OCI-LY3 (cell line): ENCODE measurements around the gene MLC1.

Experiments
- H2AFZ ChIP-seq: fragments of 200-600, 300-600 bp; shearing (Covaris generic); 2 replicates; pipeline ENCODE4 v1.6.0; 2014; ENCODE audit warnings: antibody characterized with exemption, low read depth, low read length
- H3K27ac ChIP-seq: fragments of 200-600, 300-600 bp; sonication (generic); 2 replicates; pipeline ENCODE4 v1.5.1; 2014; ENCODE audit warnings: mild to moderate bottlenecking, low read length, moderate library complexity, mixed read lengths
- H3K27me3 ChIP-seq: fragments of 200-600, 300-600 bp; sonication (generic); 2 replicates; pipeline ENCODE4 v1.6.1; 2014; ENCODE audit warnings: low read depth, low read length, mixed read lengths
- H3K36me3 ChIP-seq: fragments of 200-600, 300-600 bp; sonication (generic); replicated peaks from 2 replicates; pipeline ENCODE3; 2014; ENCODE audit warnings: low read depth, low read length, mixed read lengths
- H3K4me1 ChIP-seq: fragments of 300-600, 200-600 bp; sonication (generic); 2 replicates; pipeline ENCODE4 v1.6.1; 2014; ENCODE audit warnings: low read length, mixed read lengths
- H3K4me2 ChIP-seq: fragments of 200-600, 300-600 bp; sonication (generic); 2 replicates; pipeline ENCODE4 v1.6.1; 2014; ENCODE audit warnings: low read length, mixed read lengths
- H3K4me3 ChIP-seq: fragments of 300-600, 200-600 bp; sonication (generic); 2 replicates; pipeline ENCODE4 v1.5.1; 2014; ENCODE audit warnings: antibody characterized with exemption, mild to moderate bottlenecking, low read length, moderate library complexity
- H3K79me2 ChIP-seq: fragments of 300-600, 200-600 bp; shearing (Covaris generic); 2 replicates; pipeline ENCODE4 v1.6.1; 2014; ENCODE audit warnings: mild to moderate bottlenecking, low read length, mixed read lengths
- H3K9ac ChIP-seq: fragments of 300-600, 200-600 bp; shearing (Covaris generic); 2 replicates; pipeline ENCODE4 v1.6.0; 2014; ENCODE audit warnings: mild to moderate bottlenecking, low read length, moderate library complexity
- H3K9me3 ChIP-seq: fragments of 200-600, 300-600 bp; shearing (Covaris generic); 2 replicates; pipeline ENCODE4 v1.6.1; 2014; ENCODE audit warnings: low read length, mixed read lengths; ENCODE audit not compliant: insufficient read depth
- H4K20me1 ChIP-seq: fragments of 200-600, 300-600 bp; sonication (generic); 2 replicates; pipeline ENCODE4 v1.6.1; 2016; ENCODE audit warnings: low read length, mixed read lengths; ENCODE audit not compliant: insufficient read depth
- EZH2phosphoT487 ChIP-seq: fragments of 200-600 bp; shearing (Covaris generic); IDR thresholded peaks from 2 replicates; pipeline ENCODE4 v1.6.1; 2018; ENCODE audit warnings: antibody characterized with exemption, mixed run types, low read depth
- TF ChIP-seq, protein P1 (sequence below): fragments of 200-600, 300-600 bp; sonication (generic); IDR thresholded peaks from 2 replicates; pipeline ENCODE4 v1.5.1; 2014; ENCODE audit warnings: antibody characterized with exemption, low read length, low read depth

Gene MLC1

DNA sequence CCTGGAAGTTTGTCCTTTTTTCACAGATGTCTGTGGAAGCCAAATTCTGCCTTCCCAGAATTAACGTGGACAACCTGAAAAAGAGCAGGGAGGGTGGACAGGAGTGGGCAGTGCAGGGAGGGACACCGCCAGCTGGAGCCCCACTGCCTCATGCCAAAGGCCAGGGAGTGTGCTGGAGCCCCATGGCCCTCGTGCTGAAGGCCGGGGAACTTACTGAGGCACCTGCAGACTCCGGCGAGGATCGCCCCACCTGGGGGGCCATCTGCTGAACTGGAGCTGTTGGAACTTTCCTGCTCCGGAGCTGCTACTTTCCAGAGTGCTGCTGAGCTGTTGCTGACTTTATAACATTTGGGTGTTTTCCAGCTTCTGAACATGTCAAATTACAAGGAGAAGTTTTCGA lies 39.8 kb upstream of the MLC1 start:
- no peak for TF ChIP-seq EZH2phosphoT487
- TF ChIP-seq, protein P1, sequence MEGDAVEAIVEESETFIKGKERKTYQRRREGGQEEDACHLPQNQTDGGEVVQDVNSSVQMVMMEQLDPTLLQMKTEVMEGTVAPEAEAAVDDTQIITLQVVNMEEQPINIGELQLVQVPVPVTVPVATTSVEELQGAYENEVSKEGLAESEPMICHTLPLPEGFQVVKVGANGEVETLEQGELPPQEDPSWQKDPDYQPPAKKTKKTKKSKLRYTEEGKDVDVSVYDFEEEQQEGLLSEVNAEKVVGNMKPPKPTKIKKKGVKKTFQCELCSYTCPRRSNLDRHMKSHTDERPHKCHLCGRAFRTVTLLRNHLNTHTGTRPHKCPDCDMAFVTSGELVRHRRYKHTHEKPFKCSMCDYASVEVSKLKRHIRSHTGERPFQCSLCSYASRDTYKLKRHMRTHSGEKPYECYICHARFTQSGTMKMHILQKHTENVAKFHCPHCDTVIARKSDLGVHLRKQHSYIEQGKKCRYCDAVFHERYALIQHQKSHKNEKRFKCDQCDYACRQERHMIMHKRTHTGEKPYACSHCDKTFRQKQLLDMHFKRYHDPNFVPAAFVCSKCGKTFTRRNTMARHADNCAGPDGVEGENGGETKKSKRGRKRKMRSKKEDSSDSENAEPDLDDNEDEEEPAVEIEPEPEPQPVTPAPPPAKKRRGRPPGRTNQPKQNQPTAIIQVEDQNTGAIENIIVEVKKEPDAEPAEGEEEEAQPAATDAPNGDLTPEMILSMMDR: no peak
- H3K4me3 ChIP-seq: no peak overlapping the region
- H3K79me2 ChIP-seq: no peaks in the 10 kb centered on the region
- H3K4me1 ChIP-seq: no peaks in the 10 kb centered on the region
- H3K9me3 ChIP-seq: no peaks in the 10 kb centered on the region
- no peak overlapping the region for H2AFZ ChIP-seq
- H3K9ac ChIP-seq: no peak overlapping the region
- 0 out of 2 replicates have a peak, but pooled peaks cover 8% of the 10 kb centered on the region for H3K27me3 ChIP-seq
- H3K4me2 ChIP-seq: no peak overlapping the region
- H3K27ac ChIP-seq: no peak overlapping the region
- no peaks in the 10 kb centered on the region for H3K36me3 ChIP-seq
- no peaks in the 10 kb centered on the region for H4K20me1 ChIP-seq

DNA sequence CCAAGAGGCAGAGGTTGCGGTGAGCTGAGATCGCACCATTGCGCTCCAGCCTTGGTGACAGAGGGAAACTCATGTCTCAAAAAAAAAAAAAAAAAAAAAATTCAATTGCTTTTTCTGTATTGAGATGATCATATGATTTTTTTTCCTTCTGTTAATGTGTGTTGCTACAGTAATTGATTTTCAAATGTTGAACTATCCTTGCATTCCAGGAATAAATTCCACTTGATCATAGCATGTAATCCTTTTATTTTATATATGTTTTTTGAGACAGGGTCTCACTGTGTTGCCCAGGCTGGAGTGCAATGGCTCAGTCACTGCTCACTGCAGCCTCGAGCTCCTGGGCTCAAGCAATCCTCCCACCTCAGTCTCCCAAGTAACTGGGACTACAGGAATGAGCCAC lies 37.9 kb upstream of the MLC1 start:
- H4K20me1 ChIP-seq: no peaks in the 10 kb centered on the region
- TF ChIP-seq EZH2phosphoT487: no peak
- TF ChIP-seq, protein P1: no peak
- H2AFZ ChIP-seq: no peak overlapping the region
- H3K9ac ChIP-seq: no peak overlapping the region
- H3K79me2 ChIP-seq: no peaks in the 10 kb centered on the region
- no peak overlapping the region for H3K4me2 ChIP-seq
- H3K4me1 ChIP-seq: no peaks in the 10 kb centered on the region
- H3K9me3 ChIP-seq: no peaks in the 10 kb centered on the region
- 0 out of 2 replicates have a peak, but pooled peaks cover 8% of the 10 kb centered on the region for H3K27me3 ChIP-seq
- H3K4me3 ChIP-seq: no peak overlapping the region
- H3K36me3 ChIP-seq: no peaks in the 10 kb centered on the region
- no peak overlapping the region for H3K27ac ChIP-seq

DNA sequence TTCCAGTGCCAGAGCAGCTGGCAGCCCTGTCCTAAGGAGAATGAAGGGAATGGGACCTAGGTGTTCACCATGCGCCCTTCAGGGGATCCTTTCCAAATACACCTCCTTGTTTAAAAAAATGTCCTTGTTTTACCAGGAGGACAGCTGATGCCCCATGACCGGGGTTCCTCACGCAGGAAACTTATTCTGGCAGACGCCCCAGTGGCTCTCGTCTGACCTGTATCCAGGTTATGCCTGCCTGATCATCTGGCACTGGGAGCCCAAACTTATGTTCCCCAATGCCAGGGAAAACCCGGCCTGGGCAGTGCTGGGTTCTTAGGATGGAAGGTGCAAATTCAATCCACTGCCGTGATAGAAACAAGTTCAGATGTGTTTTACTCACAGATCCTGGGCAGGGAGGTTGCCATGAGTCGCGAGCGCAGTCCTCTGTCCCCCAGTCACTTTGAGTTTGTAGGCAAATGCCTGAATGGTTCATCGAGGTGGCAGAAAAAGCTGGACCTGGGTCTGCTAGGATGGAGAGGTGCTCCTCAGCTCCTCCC lies 36.0 kb upstream of the MLC1 start:
- Histone ChIP-seq H3K9me3 (no peaks in the 10 kb centered on the region), H3K4me2 (no peak overlapping the region), H2AFZ (no peak overlapping the region), H3K27me3 (0 out of 2 replicates have a peak, but pooled peaks cover 8% of the 10 kb centered on the region), H3K4me1 (no peaks in the 10 kb centered on the region), H4K20me1 (no peaks in the 10 kb centered on the region), H3K36me3 (no peaks in the 10 kb centered on the region), H3K27ac (no peak overlapping the region), H3K9ac (no peak overlapping the region), H3K4me3 (no peak overlapping the region), H3K79me2 (no peaks in the 10 kb centered on the region)
- no peak for TF ChIP-seq EZH2phosphoT487

DNA sequence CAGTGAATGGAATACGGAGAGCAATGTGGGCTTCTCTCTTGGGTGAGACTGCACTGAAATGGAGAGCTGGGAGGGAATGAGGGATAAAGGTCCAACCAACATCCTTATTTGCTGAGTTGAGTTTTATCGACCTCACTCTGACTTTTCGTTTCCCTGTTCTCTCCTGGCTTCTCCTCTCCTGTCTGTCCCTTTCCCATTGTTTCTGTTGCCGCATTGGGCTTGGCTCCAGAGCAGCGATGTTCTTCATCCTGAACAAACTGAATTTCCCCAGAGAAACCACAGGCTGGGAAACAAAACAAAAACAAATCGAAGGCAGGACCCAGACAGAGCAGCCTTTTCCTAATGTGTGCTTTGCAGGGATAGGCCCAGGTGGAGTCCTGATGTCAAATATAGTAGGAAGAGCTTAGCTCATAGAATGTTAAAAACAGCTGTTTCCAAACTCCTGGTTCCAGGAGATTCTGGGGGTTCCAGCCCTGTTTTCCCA lies 34.6 kb upstream of the MLC1 start:
- Histone ChIP-seq H3K36me3 (no peaks in the 10 kb centered on the region), H3K9me3 (no peaks in the 10 kb centered on the region), H4K20me1 (no peaks in the 10 kb centered on the region), H3K4me2 (no peak overlapping the region), H3K4me1 (no peaks in the 10 kb centered on the region), H3K27me3 (0 out of 2 replicates have a peak, but pooled peaks cover 8% of the 10 kb centered on the region), H3K9ac (no peak overlapping the region), H2AFZ (no peak overlapping the region), H3K79me2 (no peaks in the 10 kb centered on the region), H3K4me3 (no peak overlapping the region), H3K27ac (no peak overlapping the region)
- TF ChIP-seq EZH2phosphoT487: no peak
- TF ChIP-seq, protein P1: no peak
